GM21360 (cell line): ENCODE results near the gene EPN2.
"Not testable (repeated sequence)": the region's sequence is repeated elsewhere in the genome, so short reads cannot be mapped to it uniquely, and the experiment has no call there.

ENCODE experiments used
- ATAC-seq: cut with Tn5 transposase; IDR thresholded peaks from one replicate; pipeline ENCODE4 v1.9.1; 2021; ENCODE audit warnings: mild to moderate bottlenecking, moderate library complexity; ENCODE audit not compliant: unreplicated experiment

The EPN2 gene

DNA sequence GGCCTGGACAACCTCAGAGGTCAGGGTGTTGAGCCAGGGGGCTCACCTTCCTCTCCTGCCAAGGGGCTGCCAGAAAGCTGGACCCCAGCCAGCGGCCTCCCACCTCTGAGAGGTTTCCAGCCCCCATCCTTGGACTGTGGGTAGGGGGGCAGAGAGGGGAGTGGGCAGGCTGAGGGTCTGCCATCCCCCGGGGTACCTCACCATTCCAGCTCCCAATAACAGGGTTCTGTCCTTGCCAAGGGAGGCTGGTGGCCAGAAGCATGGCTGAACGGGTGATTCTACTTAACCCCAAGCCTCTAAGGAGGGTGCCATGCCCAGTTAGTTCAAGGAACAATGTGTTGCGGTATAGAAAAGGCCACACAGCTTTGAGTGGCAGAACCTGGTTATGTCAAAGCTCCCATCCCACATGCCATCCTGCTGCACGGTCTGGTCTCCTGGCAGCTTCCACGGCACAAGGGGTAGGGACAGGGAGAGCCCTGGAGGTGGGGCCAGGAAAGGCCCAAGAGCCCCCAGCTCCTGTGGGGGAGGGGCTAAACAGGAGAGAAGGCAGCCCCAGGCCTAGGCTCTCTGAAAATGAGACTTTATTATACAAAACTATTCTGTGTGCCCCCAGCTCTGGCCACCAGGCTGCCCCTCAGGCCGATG lies 105.6 kb downstream of the EPN2 start:
- no peak for ATAC-seq

DNA sequence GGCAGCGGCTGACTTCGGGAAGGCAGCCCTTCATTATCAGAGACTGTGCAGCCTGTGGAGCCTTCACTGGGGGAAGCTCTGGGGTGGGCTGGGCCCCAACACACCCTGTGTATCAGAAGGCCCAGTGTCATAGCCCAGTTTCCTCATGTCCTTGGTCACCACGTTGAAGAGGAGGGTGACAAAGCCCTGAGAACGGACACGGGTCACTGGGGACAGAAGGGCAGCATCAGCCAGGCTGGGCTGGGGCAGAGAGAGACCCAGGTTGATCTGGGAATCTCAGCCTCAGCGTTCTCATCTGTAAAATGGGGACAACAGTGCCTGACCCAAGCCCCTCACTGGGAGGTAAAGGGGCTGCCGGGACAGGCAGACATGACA lies 106.1 kb downstream of the EPN2 start:
- no peak for ATAC-seq

GRCh38 chr17:19343671-19344151 lies 106.5 kb downstream of the EPN2 start:
- no peak for ATAC-seq

GRCh38 chr17:19344311-19345066 lies 107.3 kb downstream of the EPN2 start:
- ATAC-seq, result no peak

- ATAC-seq, result no peak
Measured at GRCh38 chr17:19345067-19345460, 107.9 kb downstream of the EPN2 start.

DNA sequence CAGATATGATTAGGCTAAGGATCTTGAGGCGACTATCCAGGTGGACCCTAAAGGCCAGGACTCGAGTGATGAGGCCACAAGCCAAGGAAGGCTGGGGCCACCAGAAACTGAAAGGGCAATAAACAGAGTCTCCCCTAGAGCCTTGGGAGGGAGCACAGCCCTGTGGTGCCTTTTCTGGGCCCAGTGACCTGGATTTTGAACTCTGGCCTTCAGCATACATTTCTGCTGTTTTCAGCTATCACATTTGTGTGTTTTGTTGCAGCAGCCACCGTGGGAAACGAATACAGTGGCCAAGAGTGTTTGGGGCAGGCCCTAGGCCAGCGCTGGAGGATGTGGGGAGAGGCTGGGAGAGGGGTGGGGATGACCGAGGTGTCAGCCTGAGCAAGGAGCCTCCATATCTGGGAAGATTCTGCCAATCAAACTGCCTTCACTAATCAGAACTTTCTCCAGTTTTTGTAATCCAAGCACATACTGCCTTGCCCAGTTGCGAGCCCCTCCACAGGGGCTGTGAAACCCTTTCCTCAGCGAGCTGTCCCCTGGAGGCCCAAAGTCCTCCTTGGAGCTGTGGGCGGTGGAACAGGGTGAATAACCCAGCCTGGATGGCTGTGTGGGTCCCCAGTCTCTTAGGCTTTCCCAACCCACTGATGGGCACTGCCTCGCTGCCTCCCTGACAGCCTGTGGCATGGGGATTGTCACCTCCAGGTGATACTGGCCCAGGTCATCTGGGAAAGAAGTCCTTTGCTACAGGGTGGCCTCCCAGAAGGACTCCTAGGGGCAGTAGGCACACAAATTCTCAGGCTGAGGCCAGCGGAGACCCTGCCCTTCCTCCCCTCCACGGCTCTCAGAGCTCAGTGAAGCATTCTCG lies 108.6 kb downstream of the EPN2 start:
- no peak for ATAC-seq

DNA sequence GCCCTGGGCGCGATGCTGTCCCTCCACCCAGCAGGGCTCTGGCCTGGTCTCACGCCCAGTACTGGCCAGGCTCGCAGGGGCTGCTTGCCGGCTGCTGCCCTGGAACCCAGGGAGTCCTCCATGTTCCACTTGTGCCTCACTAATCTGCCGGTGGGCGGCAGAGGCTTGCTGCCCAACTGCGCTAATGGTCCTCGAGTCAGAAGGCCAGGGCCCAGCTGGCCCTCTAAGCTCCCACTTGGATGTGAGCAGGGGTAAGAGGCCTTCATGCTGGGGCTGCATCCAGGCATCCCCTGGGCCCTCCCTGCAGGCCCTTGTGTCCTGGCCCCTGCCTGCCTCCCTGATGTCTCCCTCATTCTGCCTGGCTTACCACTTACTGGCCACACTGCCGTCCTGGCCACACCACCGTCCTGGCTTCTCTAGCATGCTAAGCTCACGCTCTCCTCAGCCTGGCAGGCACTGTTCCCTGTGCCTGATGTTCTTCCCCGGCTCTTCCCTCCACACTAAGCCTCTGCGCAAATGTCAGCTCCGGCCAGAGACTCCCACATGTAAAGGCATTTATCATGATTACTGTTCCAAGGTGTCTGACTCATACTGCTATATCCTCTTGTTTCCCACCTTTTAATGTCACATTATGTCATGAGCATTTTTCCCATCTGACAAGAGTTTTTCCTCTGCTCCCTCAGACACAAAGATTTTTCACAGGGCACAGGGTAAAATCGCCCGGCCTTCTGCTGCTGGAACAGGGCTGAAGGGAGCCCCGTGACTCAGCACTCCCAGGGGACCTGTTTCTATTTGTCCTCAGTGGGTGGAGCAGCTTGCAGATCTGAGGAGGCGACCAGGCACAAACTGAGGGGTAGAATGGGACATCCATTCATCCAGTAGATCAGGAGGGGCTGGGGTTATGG lies 109.4 kb downstream of the EPN2 start:
- no peak for ATAC-seq

GRCh38 chr17:19347323-19348080 lies 110.3 kb downstream of the EPN2 start:
- ATAC-seq, result no peak

GRCh38 chr17:19348081-19348650 lies 111.0 kb downstream of the EPN2 start:
- no peak for ATAC-seq

DNA sequence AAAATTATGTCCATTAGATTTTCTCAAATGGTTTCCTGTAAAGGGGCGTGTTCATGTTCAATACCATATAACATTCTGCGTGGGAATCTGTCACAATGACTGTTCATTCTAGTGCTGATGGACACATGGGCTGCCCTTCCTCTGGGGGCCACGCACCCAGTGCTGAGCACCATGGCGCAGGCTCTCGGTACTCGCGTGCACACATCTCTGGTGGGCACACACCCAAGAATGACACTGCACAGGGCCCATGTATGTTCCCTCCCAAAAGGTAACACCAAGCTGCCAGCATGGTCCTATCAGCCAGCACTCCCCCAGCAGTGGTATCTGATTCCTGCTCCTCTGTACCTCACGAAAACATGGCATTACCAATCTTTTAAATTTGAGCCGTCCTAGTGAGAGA lies 111.6 kb downstream of the EPN2 start:
- ATAC-seq, result no peak

DNA sequence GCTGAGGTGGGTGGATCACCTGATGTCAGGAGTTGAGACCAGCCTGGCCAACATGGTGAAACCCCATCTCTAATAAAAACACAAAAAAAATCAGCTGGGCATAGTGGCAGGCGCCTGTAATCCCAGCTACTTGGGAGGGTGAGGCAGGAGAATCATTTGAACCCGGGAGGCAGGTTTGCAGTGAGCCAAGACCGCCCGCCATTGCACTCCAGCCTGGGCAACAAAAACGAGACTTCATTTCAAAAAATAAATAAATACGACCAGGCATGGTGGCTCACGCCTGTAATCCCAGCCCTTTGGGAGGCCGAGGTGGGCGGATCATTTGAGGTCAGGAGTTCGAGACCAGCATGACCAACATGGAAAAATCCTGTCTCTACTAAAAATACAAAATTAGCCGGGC lies 116.2 kb downstream of the EPN2 start:
- ATAC-seq, result not testable (repeated sequence)

DNA sequence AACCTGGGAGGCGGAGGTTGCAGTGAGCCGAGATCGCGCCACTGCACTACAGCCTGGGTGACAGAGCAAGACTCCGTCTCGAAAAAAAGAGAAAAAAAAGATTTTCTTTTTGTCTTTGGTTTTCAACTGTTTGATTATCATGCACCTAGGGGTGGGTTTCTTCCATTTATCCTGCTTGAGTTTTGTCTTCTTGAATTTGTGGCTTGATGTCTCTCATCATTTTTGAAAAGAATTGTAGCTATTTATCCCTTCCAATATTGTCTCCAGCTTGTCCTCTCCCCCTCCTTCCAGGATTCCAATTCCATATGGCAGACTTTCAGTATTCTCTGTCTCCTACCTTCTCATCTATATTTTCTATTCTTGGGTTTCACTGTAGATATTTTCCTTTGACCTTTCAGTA lies 117.6 kb downstream of the EPN2 start:
- ATAC-seq, result no peak

GRCh38 chr17:19357351-19357750 lies 120.2 kb downstream of the EPN2 start:
- no peak for ATAC-seq

GRCh38 chr17:19357761-19358160 lies 120.6 kb downstream of the EPN2 start:
- ATAC-seq, result no peak

- ATAC-seq, result no peak
Measured at GRCh38 chr17:19359151-19359550, 122.0 kb downstream of the EPN2 start.

- no peak for ATAC-seq
Measured at GRCh38 chr17:19359856-19360255, 122.7 kb downstream of the EPN2 start.

DNA sequence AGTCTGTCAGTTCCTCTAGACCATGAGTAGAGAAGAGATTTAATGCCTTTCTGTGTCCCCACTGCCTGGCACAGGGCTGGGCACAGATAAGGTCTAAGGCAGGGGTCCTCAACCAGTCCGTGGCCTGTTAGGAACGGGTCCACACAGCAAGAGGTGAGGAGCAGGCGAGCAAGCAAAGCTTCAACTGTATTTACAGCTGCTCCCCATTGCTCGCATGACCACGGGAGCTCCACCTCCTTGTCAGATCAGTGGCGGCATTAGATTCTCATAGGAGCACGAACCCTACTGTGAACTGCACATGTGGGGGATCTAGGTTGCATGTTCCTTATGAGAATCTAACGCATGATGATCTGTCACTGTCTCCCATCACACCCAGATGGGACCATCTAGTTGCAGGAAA lies 123.6 kb downstream of the EPN2 start:
- no peak for ATAC-seq

- no peak for ATAC-seq
Measured at GRCh38 chr17:19361326-19361725, 124.2 kb downstream of the EPN2 start.

DNA sequence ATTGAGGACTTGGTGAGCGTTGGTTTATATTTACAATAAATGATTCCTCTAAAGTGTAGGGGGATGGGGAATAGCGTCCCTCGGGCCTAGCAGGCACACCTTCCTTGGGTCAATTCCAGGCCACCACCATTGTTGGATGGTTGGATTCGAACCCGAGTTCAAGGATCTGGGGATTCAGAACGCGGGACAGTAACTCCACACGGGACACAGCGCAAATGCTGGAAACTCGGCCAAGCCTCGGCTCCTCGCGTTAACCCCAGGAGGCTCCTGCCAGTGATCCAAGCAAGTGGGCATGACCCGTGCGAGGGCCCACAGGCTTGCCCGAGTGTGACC lies 124.7 kb downstream of the EPN2 start:
- ATAC-seq, result no peak
